ENCODE results near the gene TMEM106C. TPM values are rescaled to one million over a fixed set of nuclear protein-coding genes. Genes with fewer than 3 reads are reported as not detected.
A peak's percentile ranks its signal among the peaks of the same experiment; 100 is the strongest.

TMEM106C gene
- total RNA-seq (ENCODE audit: unreplicated experiment) = 24.0 TPM
- long read RNA-seq, transcript TMEM106C-201 (8 exons, 1,394 nt) = minor isoform, 5 of 19 reads
- long read RNA-seq, transcript TMEM106C-220 (8 exons, 810 nt) = major isoform, 6 of 19 reads
- long read RNA-seq, partial matches to known transcripts = 6 of 19 reads
- long read RNA-seq, other reads (novel, unspliced or antisense) = 0 of 19 reads

GRCh38 chr12:47963340-47964040, at the start of gene TMEM106C:
TMEM106C (plus strand) TSS chr12:47963596; CDS start chr12:47964237, 641 bp downstream.
- TF ChIP-seq, protein P1, sequence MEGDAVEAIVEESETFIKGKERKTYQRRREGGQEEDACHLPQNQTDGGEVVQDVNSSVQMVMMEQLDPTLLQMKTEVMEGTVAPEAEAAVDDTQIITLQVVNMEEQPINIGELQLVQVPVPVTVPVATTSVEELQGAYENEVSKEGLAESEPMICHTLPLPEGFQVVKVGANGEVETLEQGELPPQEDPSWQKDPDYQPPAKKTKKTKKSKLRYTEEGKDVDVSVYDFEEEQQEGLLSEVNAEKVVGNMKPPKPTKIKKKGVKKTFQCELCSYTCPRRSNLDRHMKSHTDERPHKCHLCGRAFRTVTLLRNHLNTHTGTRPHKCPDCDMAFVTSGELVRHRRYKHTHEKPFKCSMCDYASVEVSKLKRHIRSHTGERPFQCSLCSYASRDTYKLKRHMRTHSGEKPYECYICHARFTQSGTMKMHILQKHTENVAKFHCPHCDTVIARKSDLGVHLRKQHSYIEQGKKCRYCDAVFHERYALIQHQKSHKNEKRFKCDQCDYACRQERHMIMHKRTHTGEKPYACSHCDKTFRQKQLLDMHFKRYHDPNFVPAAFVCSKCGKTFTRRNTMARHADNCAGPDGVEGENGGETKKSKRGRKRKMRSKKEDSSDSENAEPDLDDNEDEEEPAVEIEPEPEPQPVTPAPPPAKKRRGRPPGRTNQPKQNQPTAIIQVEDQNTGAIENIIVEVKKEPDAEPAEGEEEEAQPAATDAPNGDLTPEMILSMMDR (IDR thresholded peaks at IDR 0.05; ENCODE audit: partially characterized antibody, unreplicated experiment) = peak; percentile 95
- Mint-ChIP-seq H3K27ac (ENCODE audit: unreplicated experiment) (no peak within 1 kb of the TSS), H3K4me3 (ENCODE audit: unreplicated experiment) (peak within 1 kb of the TSS; percentile 97), H3K4me1 (ENCODE audit: low read depth, unreplicated experiment) (peaks cover 2% of the 10 kb centered on the region), H3K27me3 (ENCODE audit: unreplicated experiment) (peaks cover 7% of the 10 kb centered on the region), H3K36me3 (ENCODE audit: unreplicated experiment) (peaks cover 9% of the 10 kb centered on the region), H3K9me3 (ENCODE audit: unreplicated experiment) (peaks cover 7% of the 10 kb centered on the region)
- DNase-seq = peak; percentile 94

GRCh38 chr12:47920913-47921312, 42.5 kb upstream of the TMEM106C start:
- Mint-ChIP-seq H3K27me3 (ENCODE audit: unreplicated experiment) (no peaks in the 10 kb centered on the region), H3K27ac (ENCODE audit: unreplicated experiment) (no peak overlapping the region), H3K4me3 (ENCODE audit: unreplicated experiment) (no peak overlapping the region), H3K9me3 (ENCODE audit: unreplicated experiment) (no peaks in the 10 kb centered on the region), H3K36me3 (ENCODE audit: unreplicated experiment) (no peaks in the 10 kb centered on the region), H3K4me1 (ENCODE audit: low read depth, unreplicated experiment) (no peaks in the 10 kb centered on the region)
- TF ChIP-seq, protein P1 (IDR thresholded peaks at IDR 0.05; ENCODE audit: partially characterized antibody, unreplicated experiment) = no peak
- no peak for DNase-seq

GRCh38 chr12:47921907-47922306, 41.5 kb upstream of the TMEM106C start:
- Mint-ChIP-seq H3K4me1 (ENCODE audit: low read depth, unreplicated experiment) (no peaks in the 10 kb centered on the region), H3K9me3 (ENCODE audit: unreplicated experiment) (no peaks in the 10 kb centered on the region), H3K27ac (ENCODE audit: unreplicated experiment) (no peak overlapping the region), H3K4me3 (ENCODE audit: unreplicated experiment) (no peak overlapping the region), H3K36me3 (ENCODE audit: unreplicated experiment) (no peaks in the 10 kb centered on the region), H3K27me3 (ENCODE audit: unreplicated experiment) (no peaks in the 10 kb centered on the region)
- TF ChIP-seq, protein P1 (IDR thresholded peaks at IDR 0.05; ENCODE audit: partially characterized antibody, unreplicated experiment) = no peak
- no peak for DNase-seq

DNA sequence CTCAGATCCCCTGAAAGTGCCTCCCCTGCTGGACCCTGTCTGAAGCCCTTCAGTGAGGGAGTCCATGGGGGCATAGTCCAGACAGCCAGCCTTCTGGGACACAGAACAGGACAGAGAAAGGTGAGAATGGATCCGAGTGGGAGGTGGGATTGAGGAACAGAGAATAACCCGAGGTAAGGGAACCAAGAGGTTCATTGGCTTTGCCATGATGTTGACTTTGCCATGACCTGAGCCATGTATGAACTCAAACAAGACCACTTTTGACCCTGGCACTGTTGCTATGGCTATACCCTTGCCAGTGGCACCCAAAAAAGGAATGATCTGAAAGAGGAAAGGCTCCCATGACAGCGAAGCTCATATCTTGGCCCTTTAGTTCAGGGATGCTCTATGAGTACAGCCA, 36.0 kb upstream of the TMEM106C start:
- no peak overlapping the region for H3K27ac Mint-ChIP-seq (ENCODE audit: unreplicated experiment)
- H3K27me3 Mint-ChIP-seq (ENCODE audit: unreplicated experiment) = no peaks in the 10 kb centered on the region
- DNase-seq = no peak
- no peaks in the 10 kb centered on the region for H3K4me1 Mint-ChIP-seq (ENCODE audit: low read depth, unreplicated experiment)
- H3K9me3 Mint-ChIP-seq (ENCODE audit: unreplicated experiment) = no peaks in the 10 kb centered on the region
- TF ChIP-seq, protein P1 (IDR thresholded peaks at IDR 0.05; ENCODE audit: partially characterized antibody, unreplicated experiment) = no peak
- H3K36me3 Mint-ChIP-seq (ENCODE audit: unreplicated experiment) = no peaks in the 10 kb centered on the region
- H3K4me3 Mint-ChIP-seq (ENCODE audit: unreplicated experiment) = no peak overlapping the region

DNA sequence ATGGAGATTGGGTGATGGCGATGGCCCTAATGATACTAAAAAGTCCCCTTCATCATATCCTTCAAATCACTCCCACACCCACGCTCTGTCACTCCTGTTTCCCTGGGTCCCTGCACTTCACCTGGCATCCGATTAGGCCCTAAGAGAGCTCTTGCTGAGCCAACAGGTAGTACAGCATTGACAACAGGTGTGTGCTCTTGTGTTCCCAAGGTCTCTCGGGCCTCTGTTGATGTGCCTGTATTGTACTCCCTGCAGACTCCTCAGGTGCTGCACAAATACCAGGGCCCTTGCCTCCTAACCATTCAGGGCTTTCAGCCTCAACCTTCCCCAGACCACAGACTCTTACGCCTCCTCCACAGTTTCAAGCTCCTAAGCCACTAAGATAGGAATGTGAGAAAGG, 32.8 kb upstream of the TMEM106C start:
- H3K36me3 Mint-ChIP-seq (ENCODE audit: unreplicated experiment) = no peaks in the 10 kb centered on the region
- no peaks in the 10 kb centered on the region for H3K4me1 Mint-ChIP-seq (ENCODE audit: low read depth, unreplicated experiment)
- TF ChIP-seq, protein P1 (IDR thresholded peaks at IDR 0.05; ENCODE audit: partially characterized antibody, unreplicated experiment) = no peak
- DNase-seq = no peak
- H3K9me3 Mint-ChIP-seq (ENCODE audit: unreplicated experiment) = no peaks in the 10 kb centered on the region
- H3K4me3 Mint-ChIP-seq (ENCODE audit: unreplicated experiment) = no peak overlapping the region
- H3K27me3 Mint-ChIP-seq (ENCODE audit: unreplicated experiment) = peaks cover 2% of the 10 kb centered on the region
- no peak overlapping the region for H3K27ac Mint-ChIP-seq (ENCODE audit: unreplicated experiment)
